SK-N-SH treated with all-trans-retinoic acid at 6 μM for 48 hours (cell line): Measurements from ENCODE around the gene REG3A.

Source experiments
- ARNTL ChIP-seq: fragments of 450-650 bp; formaldehyde crosslinking; IDR thresholded peaks from 2 replicates; pipeline ENCODE4 v1.5.0; 2020; ENCODE audit warnings: low read depth, mild to moderate bottlenecking, moderate library complexity, borderline replicate concordance
- BACH2 ChIP-seq: fragments of 250-450 bp; sonication (Bioruptor Pico); IDR thresholded peaks from 2 replicates; pipeline ENCODE4 v1.9.0; 2021; ENCODE audit warnings: mild to moderate bottlenecking, borderline replicate concordance
- ESRRG ChIP-seq: fragments of 250-450 bp; sonication (Bioruptor Pico); IDR thresholded peaks from 2 replicates; pipeline ENCODE4 v1.6.1; 2021; ENCODE audit warnings: mild to moderate bottlenecking
- GLIS3 ChIP-seq: fragments of 250-450 bp; sonication (Bioruptor Pico); IDR thresholded peaks from 2 replicates; pipeline ENCODE4 v1.5.0; 2020; ENCODE audit warnings: mild to moderate bottlenecking, moderate library complexity
- OSR1 ChIP-seq: fragments of 250-450 bp; sonication (Bioruptor Pico); IDR thresholded peaks from 2 replicates; pipeline ENCODE4 v1.8.0; 2022; ENCODE audit warnings: moderate library complexity, mild to moderate bottlenecking, inconsistent platforms
- PATZ1 ChIP-seq: fragments of 250-450 bp; sonication (Bioruptor Pico); IDR thresholded peaks from 2 replicates; pipeline ENCODE4 v1.8.0; 2020; ENCODE audit warnings: mild to moderate bottlenecking, moderate library complexity, borderline replicate concordance
- PPARA ChIP-seq: fragments of 250-450 bp; sonication (Bioruptor Pico); IDR thresholded peaks from 2 replicates; pipeline ENCODE4 v1.5.0; 2020; ENCODE audit warnings: mild to moderate bottlenecking, borderline replicate concordance
- RARB ChIP-seq: fragments of 250-450 bp; sonication (Bioruptor Pico); IDR thresholded peaks from 2 replicates; pipeline ENCODE4 v1.8.0; 2021; ENCODE audit warnings: mild to moderate bottlenecking, moderate library complexity
- TCF4 ChIP-seq: fragments of 250-450 bp; sonication (Bioruptor Pico); IDR thresholded peaks from 2 replicates; pipeline ENCODE4 v1.8.0; 2021; ENCODE audit warnings: mild to moderate bottlenecking, moderate library complexity, borderline replicate concordance
- TSHZ2 ChIP-seq: fragments of 250-450 bp; sonication (Bioruptor Pico); IDR thresholded peaks from 2 replicates; pipeline ENCODE4 v1.5.0; 2020; ENCODE audit warnings: mild to moderate bottlenecking, moderate library complexity
- ZFP3 ChIP-seq: fragments of 250-450 bp; sonication (Bioruptor Pico); IDR thresholded peaks from 2 replicates; pipeline ENCODE4 v1.5.0; 2020; ENCODE audit warnings: mild to moderate bottlenecking, moderate library complexity
- ZNF8 ChIP-seq: fragments of 450-650 bp; formaldehyde crosslinking; IDR thresholded peaks from 2 replicates; pipeline ENCODE4 v1.5.0; 2020; ENCODE audit warnings: mild to moderate bottlenecking, moderate library complexity

GRCh38 chr2:79122676-79123075, 36.9 kb downstream of the REG3A start:
- TF ChIP-seq BACH2 (CRISPR knock-in tag) = no peak
- TF ChIP-seq ZNF8 = no peak
- TF ChIP-seq ZFP3 (CRISPR knock-in tag) = no peak
- TF ChIP-seq ESRRG (CRISPR knock-in tag) = no peak
- TF ChIP-seq OSR1 (CRISPR knock-in tag) = no peak
- TF ChIP-seq RARB (CRISPR knock-in tag) = no peak
- no peak for TF ChIP-seq PATZ1 (CRISPR knock-in tag)
- TF ChIP-seq GLIS3 = no peak
- TF ChIP-seq PPARA (CRISPR knock-in tag) = no peak
- no peak for TF ChIP-seq TCF4 (CRISPR knock-in tag)
- no peak for TF ChIP-seq TSHZ2
- no peak for TF ChIP-seq ARNTL (CRISPR knock-in tag)
